Adipocyte (in vitro differentiated cells): ENCODE results near the gene SH2D1B.

Experiments used
- DNase-seq: peaks from one replicate; pipeline ENCODE4 v3.0.0-alpha.2; 2015; ENCODE audit warnings: low read depth
- H3K27me3 ChIP-seq: replicated peaks from 2 replicates; pipeline ENCODE4 v1.7.0; 2013; ENCODE audit warnings: mild to moderate bottlenecking, low read length, moderate library complexity; ENCODE audit not compliant: control insufficient read depth, insufficient read depth
- H3K36me3 ChIP-seq: 2 replicates; pipeline ENCODE4 v1.7.0; 2013; ENCODE audit warnings: low read length, mild to moderate bottlenecking, moderate library complexity; ENCODE audit not compliant: control insufficient read depth, insufficient read depth, severe bottlenecking
- H3K4me1 ChIP-seq: 2 replicates; pipeline ENCODE4 v1.7.0; 2013; ENCODE audit warnings: mild to moderate bottlenecking, low read length, moderate library complexity; ENCODE audit not compliant: control insufficient read depth, insufficient read depth
- H3K4me3 ChIP-seq: 2 replicates; pipeline ENCODE4 v1.7.0; 2013; ENCODE audit warnings: mild to moderate bottlenecking, low read length, moderate library complexity
- H3K9ac ChIP-seq: 2 replicates; pipeline ENCODE4 v1.7.0; 2013; ENCODE audit warnings: mild to moderate bottlenecking, low read length, moderate library complexity
- H3K9me3 ChIP-seq: 2 replicates; pipeline ENCODE4 v1.7.0; 2013; ENCODE audit warnings: mild to moderate bottlenecking, low read length, moderate library complexity; ENCODE audit not compliant: control insufficient read depth

The SH2D1B gene

DNA sequence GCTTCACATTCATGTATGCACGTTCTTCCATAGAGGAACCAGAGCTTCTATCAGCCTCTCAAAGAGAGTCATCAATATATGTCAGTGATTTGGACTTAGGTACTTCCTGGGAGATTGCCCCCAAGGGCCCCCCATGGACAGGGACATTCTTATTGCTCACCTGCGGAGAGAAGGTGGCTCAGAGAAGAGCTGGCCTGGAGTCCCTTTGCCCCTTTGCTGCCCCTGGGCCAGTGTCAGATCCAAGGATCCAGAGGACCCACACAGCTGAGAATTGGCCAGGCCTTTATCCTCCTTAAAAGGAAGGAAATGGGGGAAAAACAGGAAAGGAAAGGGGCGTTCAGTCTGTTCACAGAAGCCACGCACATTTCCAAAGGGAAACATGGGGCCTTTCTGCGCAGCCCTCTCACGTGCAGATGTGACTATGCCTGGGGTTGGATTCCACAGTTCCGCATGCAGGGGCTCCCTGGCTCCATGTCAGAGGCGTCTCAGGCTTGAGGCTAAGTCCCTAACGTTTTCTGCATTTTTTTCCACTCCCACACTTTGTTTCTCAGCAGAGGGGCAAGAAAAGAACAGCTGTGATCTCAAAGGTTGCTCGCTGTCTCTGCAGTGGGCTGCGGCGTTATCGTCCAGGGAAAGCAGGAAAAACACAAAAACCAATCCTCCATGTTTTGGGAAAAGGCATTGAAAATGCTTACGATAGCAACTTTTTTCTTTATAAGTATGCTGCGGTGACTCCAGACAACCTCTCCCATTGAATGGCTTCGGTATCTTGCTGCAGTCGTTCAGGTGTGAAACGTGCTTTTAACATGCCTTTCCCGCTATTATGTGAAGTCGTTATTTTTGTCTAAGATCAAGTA lies 24.5 kb downstream of the SH2D1B start:
- DNase-seq: no peak
- no peaks in the 10 kb centered on the region for H3K27me3 ChIP-seq
- no peak overlapping the region for H3K4me3 ChIP-seq
- no peak overlapping the region for H3K9ac ChIP-seq
- no peaks in the 10 kb centered on the region for H3K9me3 ChIP-seq
- H3K36me3 ChIP-seq: no peaks in the 10 kb centered on the region
- H3K4me1 ChIP-seq: peaks cover 32% of the 10 kb centered on the region

GRCh38 chr1:162386292-162387225 lies 25.4 kb downstream of the SH2D1B start:
- H3K27me3 ChIP-seq: no peaks in the 10 kb centered on the region
- no peak overlapping the region for H3K4me3 ChIP-seq
- H3K9me3 ChIP-seq: no peaks in the 10 kb centered on the region
- no peak overlapping the region for H3K9ac ChIP-seq
- peaks cover 26% of the 10 kb centered on the region for H3K4me1 ChIP-seq
- DNase-seq: no peak
- H3K36me3 ChIP-seq: no peaks in the 10 kb centered on the region

GRCh38 chr1:162385702-162386101 lies 26.2 kb downstream of the SH2D1B start:
- no peaks in the 10 kb centered on the region for H3K27me3 ChIP-seq
- H3K4me1 ChIP-seq: peaks cover 23% of the 10 kb centered on the region
- no peak overlapping the region for H3K9ac ChIP-seq
- H3K4me3 ChIP-seq: no peak overlapping the region
- no peak for DNase-seq
- H3K9me3 ChIP-seq: no peaks in the 10 kb centered on the region
- H3K36me3 ChIP-seq: no peaks in the 10 kb centered on the region

- DNase-seq: no peak
- Histone ChIP-seq H3K4me3 (no peak overlapping the region), H3K27me3 (no peaks in the 10 kb centered on the region), H3K9me3 (no peaks in the 10 kb centered on the region), H3K4me1 (peaks cover 23% of the 10 kb centered on the region), H3K36me3 (no peaks in the 10 kb centered on the region), H3K9ac (no peak overlapping the region)
Measured at GRCh38 chr1:162385280-162385623, 26.7 kb downstream of the SH2D1B start.

- DNase-seq: no peak
- Histone ChIP-seq H3K9me3 (no peaks in the 10 kb centered on the region), H3K36me3 (no peaks in the 10 kb centered on the region), H3K9ac (no peak overlapping the region), H3K27me3 (no peaks in the 10 kb centered on the region), H3K4me1 (peaks cover 21% of the 10 kb centered on the region), H3K4me3 (no peak overlapping the region)
Measured at GRCh38 chr1:162384601-162385279, 27.2 kb downstream of the SH2D1B start.

DNA sequence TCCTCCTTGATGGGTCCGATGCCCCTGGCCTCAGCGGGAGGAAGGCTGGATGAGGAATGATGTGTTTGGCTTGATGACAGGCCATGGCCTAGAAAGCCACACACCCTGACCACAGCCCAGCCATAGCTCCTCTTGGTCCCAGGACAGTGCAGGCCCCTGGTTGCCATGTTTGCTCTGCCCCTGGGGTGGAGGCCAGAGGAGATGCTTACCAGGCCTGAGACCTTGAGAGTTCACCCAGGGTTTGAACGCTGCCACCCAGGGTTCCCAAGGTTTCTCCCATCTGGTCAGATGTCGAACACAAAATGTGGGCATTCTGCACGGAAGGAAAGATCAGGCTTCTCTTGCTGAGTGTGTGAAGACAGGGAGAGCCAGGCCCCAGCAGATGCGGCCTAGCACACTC lies 27.8 kb downstream of the SH2D1B start:
- no peak for DNase-seq
- no peaks in the 10 kb centered on the region for H3K27me3 ChIP-seq
- peaks cover 15% of the 10 kb centered on the region for H3K4me1 ChIP-seq
- no peaks in the 10 kb centered on the region for H3K9me3 ChIP-seq
- H3K9ac ChIP-seq: no peak overlapping the region
- no peaks in the 10 kb centered on the region for H3K36me3 ChIP-seq
- no peak overlapping the region for H3K4me3 ChIP-seq

- Histone ChIP-seq H3K4me1 (peaks cover 9% of the 10 kb centered on the region), H3K9ac (no peak overlapping the region), H3K4me3 (no peak overlapping the region), H3K9me3 (no peaks in the 10 kb centered on the region), H3K27me3 (no peaks in the 10 kb centered on the region), H3K36me3 (no peaks in the 10 kb centered on the region)
- DNase-seq: no peak
Measured at GRCh38 chr1:162383516-162383915, 28.4 kb downstream of the SH2D1B start.

GRCh38 chr1:162383091-162383490 lies 28.8 kb downstream of the SH2D1B start:
- no peak for DNase-seq
- Histone ChIP-seq H3K9ac (no peak overlapping the region), H3K9me3 (no peaks in the 10 kb centered on the region), H3K27me3 (peaks cover 3% of the 10 kb centered on the region), H3K4me1 (peaks cover 5% of the 10 kb centered on the region), H3K4me3 (no peak overlapping the region), H3K36me3 (no peaks in the 10 kb centered on the region)

- H3K4me1 ChIP-seq: no peaks in the 10 kb centered on the region
- H3K4me3 ChIP-seq: no peak overlapping the region
- H3K9ac ChIP-seq: no peak overlapping the region
- no peaks in the 10 kb centered on the region for H3K36me3 ChIP-seq
- no peaks in the 10 kb centered on the region for H3K9me3 ChIP-seq
- peaks cover 3% of the 10 kb centered on the region for H3K27me3 ChIP-seq
- no peak for DNase-seq
Measured at GRCh38 chr1:162381941-162382750, 29.8 kb downstream of the SH2D1B start.

- no peaks in the 10 kb centered on the region for H3K9me3 ChIP-seq
- DNase-seq: no peak
- H3K4me1 ChIP-seq: no peaks in the 10 kb centered on the region
- H3K27me3 ChIP-seq: peaks cover 3% of the 10 kb centered on the region
- no peak within 1 kb of the TSS for H3K4me3 ChIP-seq
- no peaks in the 10 kb centered on the region for H3K36me3 ChIP-seq
- no peak within 1 kb of the TSS for H3K9ac ChIP-seq
Measured at GRCh38 chr1:162381383-162381782, 30.6 kb downstream of the SH2D1B start, which contains the start of gene C1orf226. TSS of gene C1orf226 (plus strand) at chr1:162381728. CDS start at chr1:162381902, 174 bp downstream.
